Astrocyte of the spinal cord (primary cell): Measurements from ENCODE around the gene RPUSD4.

Source experiments
- DNase-seq: peaks from one replicate; pipeline ENCODE4 v3.0.0; 2011; ENCODE audit warnings: low read depth, low spot score
- H3K4me3 ChIP-seq: 2 replicates; pipeline ENCODE4 v1.5.1; 2011; ENCODE audit warnings: low read depth, mild to moderate bottlenecking, low read length, moderate library complexity
- in situ Hi-C: cut with HindIII; loops from 2 replicates; pipeline ENCODE4 v1.10.0; 2017; ENCODE audit warnings: low sequenced_read_pairs
- TF ChIP-seq, protein P1 (sequence below): IDR thresholded peaks from 2 replicates; pipeline ENCODE4 v1.5.1; 2012; ENCODE audit warnings: low read depth, mild to moderate bottlenecking, low read length, inconsistent platforms

Gene RPUSD4

DNA sequence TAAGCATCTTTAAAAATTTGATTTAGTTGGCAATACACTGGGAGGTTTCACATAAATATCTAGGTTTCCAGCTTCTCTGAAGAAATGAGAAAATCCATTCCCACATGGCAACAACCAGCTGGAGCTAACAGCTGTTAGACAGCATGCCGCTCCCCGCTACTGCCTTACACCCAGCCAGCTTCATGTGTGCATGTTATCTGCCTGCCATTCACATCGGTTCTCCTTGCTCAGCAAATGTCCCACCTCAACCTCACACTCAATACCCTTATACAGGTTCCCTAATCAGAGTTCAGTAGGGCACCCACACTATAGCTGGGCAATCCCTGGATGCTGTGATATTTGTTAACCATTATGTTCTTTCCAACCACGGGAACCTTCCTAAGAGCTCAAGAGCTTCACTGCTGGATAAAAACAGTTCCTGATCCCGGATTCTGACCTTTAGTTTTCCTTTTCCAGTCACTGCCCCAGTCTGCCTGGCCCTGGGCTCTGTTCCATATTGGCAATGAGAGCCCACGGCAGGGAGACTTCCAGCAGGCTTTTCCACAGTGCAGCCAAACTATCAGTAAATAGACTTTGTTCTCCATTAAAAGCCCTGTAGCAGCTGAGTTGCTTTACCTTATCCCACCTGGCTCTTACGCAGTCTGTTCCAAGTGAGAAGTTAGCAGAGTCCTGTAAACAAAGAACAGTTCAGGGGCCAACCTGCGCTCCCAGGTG is 8.6 kb downstream of the RPUSD4 start:
- DNase-seq = no peak
- in situ Hi-C loops = no loop called here
- TF ChIP-seq, protein P1, sequence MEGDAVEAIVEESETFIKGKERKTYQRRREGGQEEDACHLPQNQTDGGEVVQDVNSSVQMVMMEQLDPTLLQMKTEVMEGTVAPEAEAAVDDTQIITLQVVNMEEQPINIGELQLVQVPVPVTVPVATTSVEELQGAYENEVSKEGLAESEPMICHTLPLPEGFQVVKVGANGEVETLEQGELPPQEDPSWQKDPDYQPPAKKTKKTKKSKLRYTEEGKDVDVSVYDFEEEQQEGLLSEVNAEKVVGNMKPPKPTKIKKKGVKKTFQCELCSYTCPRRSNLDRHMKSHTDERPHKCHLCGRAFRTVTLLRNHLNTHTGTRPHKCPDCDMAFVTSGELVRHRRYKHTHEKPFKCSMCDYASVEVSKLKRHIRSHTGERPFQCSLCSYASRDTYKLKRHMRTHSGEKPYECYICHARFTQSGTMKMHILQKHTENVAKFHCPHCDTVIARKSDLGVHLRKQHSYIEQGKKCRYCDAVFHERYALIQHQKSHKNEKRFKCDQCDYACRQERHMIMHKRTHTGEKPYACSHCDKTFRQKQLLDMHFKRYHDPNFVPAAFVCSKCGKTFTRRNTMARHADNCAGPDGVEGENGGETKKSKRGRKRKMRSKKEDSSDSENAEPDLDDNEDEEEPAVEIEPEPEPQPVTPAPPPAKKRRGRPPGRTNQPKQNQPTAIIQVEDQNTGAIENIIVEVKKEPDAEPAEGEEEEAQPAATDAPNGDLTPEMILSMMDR = no peak
- H3K4me3 ChIP-seq = no peak overlapping the region

DNA sequence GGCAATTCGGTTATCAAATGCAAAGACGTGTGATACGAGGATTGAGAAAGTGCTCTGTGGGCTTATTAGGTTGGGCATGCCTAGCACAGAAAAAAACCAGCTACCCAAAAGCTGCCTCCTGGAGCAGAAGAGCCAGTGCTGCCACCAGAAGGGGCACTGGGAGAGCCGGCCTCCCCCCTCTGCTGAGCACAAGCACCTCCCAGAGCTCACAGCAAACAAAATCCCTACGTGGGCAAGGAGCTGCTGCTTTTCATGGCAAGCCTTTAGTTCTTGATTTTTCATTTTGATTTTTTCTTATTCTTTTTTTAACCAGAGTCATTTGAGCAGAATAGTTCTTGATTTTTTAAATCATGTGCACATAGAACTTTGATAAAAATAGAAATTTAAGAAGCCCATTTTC is 12.8 kb downstream of the RPUSD4 start:
- DNase-seq = no peak
- TF ChIP-seq, protein P1 = no peak
- H3K4me3 ChIP-seq = no peak overlapping the region
- in situ Hi-C loops = loop anchor here (25.0 kb wide), 1 partner anchor 261 kb away; the partner anchor contains the start of gene VSIG10L2

DNA sequence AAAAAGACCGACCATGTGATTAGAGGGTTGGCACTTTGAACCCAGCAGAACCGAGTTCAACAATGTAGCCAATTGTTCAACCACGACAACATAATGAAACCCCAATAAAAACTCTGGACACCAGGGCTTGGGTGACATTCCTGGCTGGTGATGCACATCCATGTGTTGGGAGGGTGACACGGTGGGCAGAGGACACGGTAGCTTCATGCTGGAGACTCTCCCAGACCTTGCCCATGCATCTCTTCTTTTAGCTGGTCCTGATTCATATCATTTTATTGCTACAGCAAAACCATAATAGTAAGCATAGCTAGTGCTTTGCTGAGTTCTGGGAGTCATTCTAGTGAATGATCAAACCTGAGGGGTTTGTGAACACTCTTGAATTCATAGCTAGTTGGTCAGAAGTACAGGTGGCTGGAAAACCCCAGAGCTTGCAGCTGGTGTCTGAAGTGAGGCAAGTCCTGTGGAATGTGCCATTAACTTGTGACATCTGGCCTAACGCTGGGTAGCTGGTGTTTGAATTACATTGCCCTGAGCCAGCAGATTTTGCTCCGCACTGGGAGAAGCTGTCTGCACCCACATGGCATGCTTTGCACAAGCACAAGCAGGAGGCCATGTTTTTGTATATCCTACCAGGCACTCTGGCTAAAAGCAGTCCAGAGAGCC is 14.0 kb downstream of the RPUSD4 start:
- H3K4me3 ChIP-seq = no peak overlapping the region
- in situ Hi-C loops = loop anchor here (25.0 kb wide), 1 partner anchor 260 kb away; the partner anchor contains the start of gene VSIG10L2
- DNase-seq = peak; percentile 10
- TF ChIP-seq, protein P1 = no peak

DNA sequence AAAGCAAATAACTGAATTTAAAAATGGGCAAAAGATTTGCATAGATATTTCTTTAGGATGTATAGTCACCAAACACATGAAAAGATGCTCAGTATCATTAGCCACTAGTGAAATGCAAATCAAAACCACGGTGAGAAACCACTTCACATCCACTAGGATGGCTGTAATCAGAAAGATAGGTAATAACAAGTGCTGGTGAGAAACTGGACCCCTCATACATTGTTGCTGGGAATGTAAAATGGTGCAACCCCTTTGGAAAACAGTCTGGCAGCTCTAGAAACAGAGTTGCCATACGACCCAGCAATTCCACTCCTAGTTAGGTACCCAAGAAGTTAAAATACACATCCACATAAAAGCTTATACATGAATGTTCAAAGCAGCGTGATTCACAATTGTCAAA is 16.3 kb downstream of the RPUSD4 start:
- TF ChIP-seq, protein P1 = no peak
- H3K4me3 ChIP-seq = no peak overlapping the region
- DNase-seq = no peak
- in situ Hi-C loops = loop anchor here (25.0 kb wide), 1 partner anchor 258 kb away; the partner anchor contains the start of gene VSIG10L2

DNA sequence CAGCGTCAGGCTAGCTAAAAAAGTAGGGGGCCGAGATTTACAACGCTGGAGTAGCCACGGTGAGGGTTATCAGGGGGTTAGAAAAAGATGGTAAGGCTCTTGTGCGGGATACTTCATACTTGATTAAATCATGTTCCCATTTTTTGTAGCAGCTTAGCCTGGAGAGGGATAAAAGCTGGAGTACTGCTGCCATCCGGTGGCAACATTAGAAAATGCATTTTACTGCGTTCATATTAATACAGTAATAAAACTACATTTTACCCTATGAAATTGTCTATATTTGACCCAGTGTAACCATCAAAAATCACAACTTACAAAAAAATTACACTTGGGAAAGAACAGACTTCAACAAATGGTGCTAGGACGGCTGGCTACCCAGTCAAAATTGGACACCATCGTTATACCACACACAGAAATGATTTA is 17.3 kb downstream of the RPUSD4 start:
- H3K4me3 ChIP-seq = no peak overlapping the region
- in situ Hi-C loops = loop anchor here (25.0 kb wide), 1 partner anchor 257 kb away; the partner anchor contains the start of gene VSIG10L2
- TF ChIP-seq, protein P1 = peak; percentile 52
- DNase-seq = peak; percentile 45

DNA sequence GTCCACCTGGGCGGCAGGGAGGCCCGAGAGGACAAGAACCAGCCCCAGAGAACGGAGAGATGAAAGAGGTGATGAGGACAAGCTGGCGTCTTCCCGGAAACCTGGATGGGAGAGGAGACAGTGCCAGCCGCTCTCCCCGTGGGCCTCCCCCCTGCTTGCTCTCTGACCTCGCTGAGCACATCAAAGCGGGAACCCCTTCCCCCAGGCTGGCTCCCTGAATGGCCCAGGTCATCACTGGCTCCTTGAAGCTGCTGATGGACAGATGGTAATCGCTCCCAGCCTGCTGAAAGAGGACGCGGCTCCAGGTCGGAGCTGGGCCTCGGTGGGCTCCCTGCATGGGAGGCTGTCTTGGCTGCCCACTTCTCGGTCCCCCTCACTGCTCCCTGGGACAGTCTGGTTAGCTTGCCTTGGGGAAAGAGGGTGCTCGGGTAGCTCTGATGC is 18.4 kb downstream of the RPUSD4 start:
- no peak for DNase-seq
- in situ Hi-C loops = loop anchor here (25.0 kb wide), 1 partner anchor 256 kb away; the partner anchor contains the start of gene VSIG10L2
- no peak overlapping the region for H3K4me3 ChIP-seq
- TF ChIP-seq, protein P1 = no peak
